Kidney (tissue), 14 donors: ENCODE data around the gene TBCD. TPM values are rescaled to one million over a fixed set of nuclear protein-coding genes. Genes with fewer than 3 reads are reported as not detected.

Source experiments
- DNase-seq, 5 donors: peaks; one replicate each; pipeline ENCODE4 v3.0.0-alpha.2; 2013 to 2020
- FAIRE-seq: peaks from 2 replicates; lab custom pipeline; 2012; peaks lifted over from hg19 to GRCh38; lab: Jason Lieb, UNC
- H3K27ac ChIP-seq, 2 donors: one replicate each; pipeline ENCODE4 v1.7.0; 2013; ENCODE audit warnings: low read depth in 2 of 2, low read length in 2 of 2, inconsistent platforms in 1 of 2
- H3K27me3 ChIP-seq: one replicate; pipeline ENCODE4 v1.7.1; 2013; ENCODE audit warnings: low read length, inconsistent platforms; ENCODE audit not compliant: control insufficient read depth, insufficient read depth
- H3K36me3 ChIP-seq, 3 donors: one replicate each; pipeline versions ENCODE4 v1.7.0 to v1.7.1; 2013; ENCODE audit warnings: low read length in 3 of 3, control low read depth in 1 of 3, inconsistent platforms in 1 of 3; ENCODE audit not compliant: insufficient read depth in 3 of 3, control insufficient read depth in 2 of 3
- H3K4me1 ChIP-seq, 3 donors: one replicate each; pipeline versions ENCODE4 v1.7.0 to v1.7.1; 2013; ENCODE audit warnings: low read length in 3 of 3, inconsistent platforms in 1 of 3, low read depth in 1 of 3; ENCODE audit not compliant: control insufficient read depth in 2 of 3, insufficient read depth in 2 of 3
- H3K4me3 ChIP-seq, 3 donors: one replicate each; pipeline versions ENCODE4 v1.7.0 to v1.8.1; 2013; ENCODE audit warnings: low read length in 3 of 3, control low read depth in 1 of 3, inconsistent platforms in 1 of 3
- H3K9ac ChIP-seq, 3 donors: one replicate each; pipeline versions ENCODE4 v1.7.0 to v1.7.1; 2013; ENCODE audit warnings: low read length in 3 of 3, control low read depth in 1 of 3, inconsistent platforms in 1 of 3
- H3K9me3 ChIP-seq, 3 donors: one replicate each; pipeline versions ENCODE4 v1.7.0 to v1.7.1; 2013; ENCODE audit warnings: low read length in 3 of 3, control low read depth in 1 of 3, inconsistent platforms in 1 of 3; ENCODE audit not compliant: control insufficient read depth in 2 of 3, insufficient read depth in 1 of 3
- CTCF ChIP-seq: IDR thresholded peaks from 3 replicates; pipeline ENCODE4 v1.5.1; 2012; ENCODE audit warnings: mild to moderate bottlenecking, moderate library complexity, borderline replicate concordance; ENCODE audit not compliant: insufficient read depth; ENCODE audit errors: extremely low read depth
- intact Hi-C: fragments of 100-400 bp; cut with DNase I; formaldehyde crosslinking; loops from one replicate; pipeline ENCODE4 v1.11.1; 2022
- polyA plus RNA-seq: library from polyadenylated mRNA; stranded (reverse); fragments of 350-450 nt; fragmentation: Illumina TruSeq; extraction: RNeasy Lipid Tissue Mini Kit (QIAGEN cat#74804); gene quantifications from one replicate; pipeline ENCODE4 v1.2.3, GENCODE V29; 2014; ENCODE audit warnings: low read depth, low replicate concordance; ENCODE audit not compliant: insufficient read depth
- total RNA-seq: library from RNA; stranded (reverse); fragmentation: NEBNext Ultra II Directional; extraction: Animal tissue kit (Norgen Biotek cat#: 25700); gene quantifications from one replicate; pipeline ENCODE4 v1.2.1, GENCODE V29; 2021
- donor health status: control.
- donor health status: control.
- donor health status: control.
- donor health status: control.
- donor health status: control.
- donor health status: DM: yes; HTN: yes; CAD: no.
- donor health status: Normal renal cell carcinoma (clear cell type).

TBCD gene
- total and polyA plus RNA-seq, 2 donors from 2014 or later, result 72.8 to 78.7 TPM

- H3K9ac ChIP-seq, result no peak overlapping the region
- TF ChIP-seq CTCF, result no peak
- no peaks in the 10 kb centered on the region for H3K9me3 ChIP-seq
- H3K27me3 ChIP-seq, result no peaks in the 10 kb centered on the region
- no peaks in the 10 kb centered on the region for H3K36me3 ChIP-seq
- peak in 1 of 5 donors; percentile 61 for DNase-seq
- peaks cover 0 to 2% (median under 1%) of the 10 kb centered on the region in 3 donors for H3K4me1 ChIP-seq
- intact Hi-C loops, result no loop called here
- no peak for FAIRE-seq
- H3K27ac ChIP-seq, result no peak overlapping the region
- no peak overlapping the region for H3K4me3 ChIP-seq
Observed at GRCh38 chr17:82710499-82711232, 41.2 kb upstream of the TBCD start.

- FAIRE-seq, result no peak
Observed at GRCh38 chr17:82713071-82713723, 38.7 kb upstream of the TBCD start.

GRCh38 chr17:82716203-82717010 is 35.5 kb upstream of the TBCD start, which contains the start of gene FN3KRP:
Gene FN3KRP (plus strand): TSS chr17:82716706. CDS start chr17:82716756, 50 bp downstream.
- Histone ChIP-seq H3K4me3 (peak within 1 kb of the TSS; percentile 71 to 82 (median 71)), H3K4me1 (peaks cover 0 to 17% (median 10%) of the 10 kb centered on the region in 3 donors), H3K9me3 (no peaks in the 10 kb centered on the region), H3K36me3 (peaks cover 0 to 6% (median 0%) of the 10 kb centered on the region in 3 donors), H3K27ac (peak within 1 kb of the TSS; percentile 65 to 72), H3K27me3 (no peaks in the 10 kb centered on the region), H3K9ac (peak within 1 kb of the TSS; percentile 24 to 61 (median 47))
- FAIRE-seq (no peak), DNase-seq (peak; percentile 95 to 98 (median 98))
- intact Hi-C loops, result no loop called here
- no peak for TF ChIP-seq CTCF

More at GRCh38 chr17:82713071-82713723, 38.7 kb upstream of the TBCD start:
- Histone ChIP-seq H3K27ac (no peak overlapping the region), H3K4me1 (peaks cover 0 to 15% (median 10%) of the 10 kb centered on the region in 3 donors), H3K4me3 (no peak overlapping the region), H3K9me3 (no peaks in the 10 kb centered on the region), H3K27me3 (no peaks in the 10 kb centered on the region), H3K9ac (no peak overlapping the region), H3K36me3 (no peaks in the 10 kb centered on the region)
- no peak for TF ChIP-seq CTCF
- peak in 1 of 5 donors; percentile 69 for DNase-seq
- intact Hi-C loops, result no loop called here
